GM18951 (cell line): Measurements from ENCODE around the gene IFNL1.
"Not testable (repeated sequence)": the region's sequence is repeated elsewhere in the genome, so short reads cannot be mapped to it uniquely, and the experiment has no call there.

Experiments
- POLR2A ChIP-seq: IDR thresholded peaks from 4 replicates; pipeline ENCODE4 v1.6.1; 2011; ENCODE audit warnings: mild to moderate bottlenecking; ENCODE audit not compliant: insufficient read length, insufficient read depth; ENCODE audit errors: extremely low read depth
- in situ Hi-C: fragments of 300-500 bp; cut with MboI; formaldehyde crosslinking; loops from one replicate; pipeline ENCODE4 v1.12.0; 2022; ENCODE audit warnings: low sequenced_read_pairs, mixed read lengths, inconsistent platforms; ENCODE audit not compliant: unreplicated experiment

The IFNL1 gene

DNA sequence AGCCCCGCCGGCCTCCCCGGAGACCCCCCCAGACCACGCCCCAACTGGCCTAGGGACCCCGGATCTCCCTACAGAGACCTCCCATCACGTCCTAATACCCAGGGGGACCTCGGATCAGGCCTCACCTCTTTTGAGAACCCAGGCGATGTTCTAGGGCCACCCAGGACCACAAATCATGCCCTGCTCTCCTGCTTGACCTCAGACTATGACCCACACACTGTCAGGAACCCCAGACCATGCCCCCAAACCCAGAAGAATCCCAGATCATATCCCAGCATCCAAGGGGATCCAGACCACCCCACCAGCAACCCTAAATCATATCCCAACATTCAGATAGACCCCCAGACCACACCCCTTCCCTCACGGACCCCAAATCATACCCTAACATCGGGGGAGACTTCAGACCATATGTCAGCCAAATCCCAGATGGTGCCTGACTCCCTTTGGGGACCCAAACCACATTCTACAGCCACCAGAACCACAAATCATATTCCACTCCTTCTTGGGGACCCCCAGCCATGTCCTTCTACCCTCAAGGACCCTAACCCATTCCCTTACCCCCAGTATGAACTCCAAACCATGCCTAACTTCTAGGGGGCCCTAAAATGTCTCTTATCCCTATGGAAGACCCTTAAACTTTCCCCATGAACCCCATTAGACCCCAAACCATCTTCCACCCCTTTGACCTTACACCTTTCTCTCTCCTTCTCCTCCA, 25.1 kb downstream of the IFNL1 start:
- no peak for TF ChIP-seq POLR2A
- in situ Hi-C loops: no loop called here

DNA sequence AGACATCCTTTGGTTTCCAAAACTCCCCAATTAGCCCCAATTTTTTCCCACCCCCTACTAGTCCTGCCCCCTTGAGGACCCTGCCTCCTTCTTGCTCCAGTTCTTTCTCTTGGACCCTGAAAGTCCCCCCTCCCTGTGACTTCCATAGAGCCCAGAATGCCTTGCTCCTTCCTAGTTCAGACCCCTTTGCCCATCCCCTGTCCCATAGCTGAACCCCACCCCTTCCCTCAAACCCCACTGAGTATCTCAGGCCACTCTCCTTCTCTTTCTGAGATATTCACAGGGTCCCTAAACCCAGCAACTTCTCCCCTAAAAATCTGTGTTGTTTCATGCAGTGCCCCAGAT, 25.6 kb downstream of the IFNL1 start:
- in situ Hi-C loops: no loop called here
- TF ChIP-seq POLR2A: no peak

DNA sequence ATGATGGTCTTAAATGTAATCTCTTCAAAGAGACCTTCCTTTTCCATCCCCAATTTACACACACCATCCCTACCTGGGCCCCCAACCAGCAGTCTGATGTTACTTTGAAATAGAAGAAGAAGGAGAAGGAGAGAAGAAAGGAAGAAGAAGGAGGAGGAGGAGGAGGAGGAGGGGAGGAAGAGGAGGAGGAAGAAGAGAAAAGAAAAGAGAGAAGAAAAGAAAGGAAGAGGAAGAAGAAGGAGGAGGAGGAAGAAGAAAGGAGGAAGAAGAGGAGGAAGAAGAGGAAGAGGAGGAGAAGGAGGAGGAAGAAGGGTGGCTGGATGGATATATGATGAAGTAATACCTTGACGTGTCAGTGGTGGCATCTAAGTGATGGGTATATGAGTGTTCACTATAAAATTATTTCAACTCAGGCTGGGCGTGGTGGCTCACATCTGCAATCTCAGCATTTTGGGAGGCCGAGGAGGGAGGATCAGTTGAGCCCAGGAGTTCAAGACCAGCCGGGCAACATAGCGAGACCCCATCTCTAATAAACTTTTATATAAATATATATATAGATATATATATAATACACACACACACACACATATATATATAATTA, 28.1 kb downstream of the IFNL1 start:
- in situ Hi-C loops: no loop called here

DNA sequence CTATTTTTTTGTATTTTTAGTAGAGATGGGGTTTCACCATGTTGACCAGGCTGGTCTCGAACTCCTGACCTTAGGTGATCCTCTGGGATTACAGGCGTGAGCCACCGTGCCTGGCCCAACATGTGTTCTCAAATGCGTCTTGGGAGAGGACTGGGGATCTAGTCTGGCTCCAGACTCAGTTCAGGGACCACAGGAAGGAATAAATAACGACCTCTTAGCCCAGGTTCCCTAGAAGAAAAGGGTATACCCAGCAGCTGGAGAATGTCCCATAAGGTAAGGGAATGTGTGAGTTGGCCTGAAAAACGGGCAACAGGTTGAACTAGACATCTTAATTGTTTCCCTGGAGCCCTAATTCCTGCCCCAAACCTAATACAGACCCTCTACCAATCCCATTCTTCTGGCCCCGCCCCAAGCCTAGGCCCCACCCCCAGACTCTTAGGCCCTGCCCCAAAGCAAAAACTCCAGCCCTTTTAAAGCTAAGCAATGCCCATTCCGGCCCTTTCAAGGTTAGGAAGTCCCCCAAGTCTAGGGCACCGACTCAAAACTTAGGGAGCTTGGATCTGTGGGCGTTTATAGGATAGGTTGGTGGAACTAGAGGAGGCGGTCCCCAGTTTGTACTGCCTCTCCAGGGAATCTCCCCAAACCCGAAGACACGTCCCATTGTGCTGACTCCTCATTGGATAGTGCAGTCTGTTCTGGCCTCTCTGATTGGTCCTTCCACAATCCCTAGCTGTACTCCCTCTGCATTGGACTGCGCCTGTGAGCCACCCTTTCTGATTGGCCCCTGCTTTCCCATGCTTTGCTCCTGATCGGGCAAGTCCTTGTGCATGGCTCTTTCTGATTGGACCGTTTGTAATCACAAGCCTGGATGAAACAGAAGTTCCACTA, 29.8 kb downstream of the IFNL1 start:
- in situ Hi-C loops: no loop called here

More for the DNA sequence above, 28.1 kb downstream of the IFNL1 start:
- no peak for TF ChIP-seq POLR2A

DNA sequence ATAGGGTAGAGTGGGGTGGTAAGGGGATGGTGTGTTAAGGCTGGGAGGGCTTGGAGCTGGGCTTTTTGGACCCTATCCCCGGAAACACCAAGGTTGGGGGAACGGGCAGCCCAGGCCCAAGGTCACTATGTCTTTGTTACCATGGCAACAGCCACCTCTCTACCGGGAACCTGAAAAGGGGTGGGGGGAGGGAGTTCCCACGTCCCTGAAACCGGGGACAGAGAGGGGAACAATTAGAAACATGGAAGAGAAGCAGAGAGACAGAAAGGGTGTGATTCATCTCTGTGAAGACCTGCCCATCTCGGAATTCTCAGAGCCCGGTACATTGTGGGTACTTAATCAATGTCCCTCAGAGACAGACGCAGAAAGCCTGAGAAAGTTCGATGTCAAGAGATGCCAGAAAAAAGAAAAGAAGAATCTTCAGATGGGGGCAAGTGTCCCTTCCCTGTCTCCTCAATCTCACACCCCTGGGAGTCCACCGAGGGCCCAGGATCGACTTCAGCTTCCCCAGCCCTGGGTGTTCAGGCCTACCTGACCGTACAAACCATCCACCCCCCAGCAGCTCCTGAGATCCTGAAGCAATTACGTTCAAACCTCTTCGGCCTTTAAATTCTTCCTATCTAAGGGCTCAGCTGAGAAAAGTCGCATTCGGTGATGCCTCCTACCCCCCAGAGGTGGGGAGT, 31.3 kb downstream of the IFNL1 start:
- in situ Hi-C loops: no loop called here

More for the DNA sequence above, 29.8 kb downstream of the IFNL1 start:
- TF ChIP-seq POLR2A: no peak

DNA sequence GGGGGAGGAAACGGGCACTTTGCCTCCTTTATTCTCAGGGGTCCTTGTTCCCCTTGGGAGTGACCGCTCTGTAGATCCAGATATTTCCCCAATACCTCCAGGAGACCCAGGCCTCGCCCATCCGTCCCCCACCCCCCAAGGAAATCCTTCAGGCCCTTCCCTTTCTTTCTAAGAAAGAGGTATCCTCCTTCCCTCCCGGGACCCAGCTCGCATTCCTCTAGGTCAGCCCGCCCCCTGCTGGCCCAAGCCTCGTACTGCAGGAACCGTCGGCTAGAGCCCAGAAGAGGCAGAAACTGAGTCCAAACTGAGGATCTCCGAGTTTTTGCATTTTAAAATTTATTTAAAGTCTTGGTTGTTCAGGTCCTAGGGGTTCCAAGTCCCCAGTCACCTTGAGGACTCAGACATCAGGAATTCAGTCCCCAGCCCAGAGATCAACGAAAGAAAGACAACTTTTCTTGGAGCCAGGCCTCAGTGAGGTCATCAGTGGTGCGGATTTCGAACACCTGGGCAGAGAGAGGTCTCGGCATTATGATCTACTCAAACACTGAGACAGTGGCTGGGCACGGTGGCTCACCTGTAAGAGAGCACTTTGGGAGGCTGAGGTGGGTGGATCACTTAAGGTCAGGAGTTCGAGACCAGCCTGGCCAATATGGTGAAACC, 32.0 kb downstream of the IFNL1 start:
- TF ChIP-seq POLR2A: no peak
- in situ Hi-C loops: no loop called here

More for the DNA sequence above, 31.3 kb downstream of the IFNL1 start:
- no peak for TF ChIP-seq POLR2A

DNA sequence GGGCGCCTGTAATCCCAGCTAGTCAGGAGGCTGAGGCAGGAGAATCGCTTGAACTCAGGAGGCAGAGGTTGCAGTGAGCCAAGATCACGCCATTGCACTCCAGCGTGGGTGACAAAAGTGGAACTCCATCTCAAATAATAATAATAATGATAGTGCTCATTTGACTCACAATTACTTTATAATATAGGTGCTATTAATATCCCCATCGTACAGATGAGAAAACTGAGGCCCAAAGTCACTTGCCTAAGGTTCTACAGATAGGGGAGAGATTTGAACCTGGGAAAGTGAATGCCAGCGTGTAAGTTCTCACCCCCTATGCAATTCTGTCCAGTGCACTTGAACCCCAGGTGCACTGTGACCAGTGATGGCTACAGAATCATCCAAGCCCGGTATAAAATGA, 33.7 kb downstream of the IFNL1 start:
- in situ Hi-C loops: no loop called here

DNA sequence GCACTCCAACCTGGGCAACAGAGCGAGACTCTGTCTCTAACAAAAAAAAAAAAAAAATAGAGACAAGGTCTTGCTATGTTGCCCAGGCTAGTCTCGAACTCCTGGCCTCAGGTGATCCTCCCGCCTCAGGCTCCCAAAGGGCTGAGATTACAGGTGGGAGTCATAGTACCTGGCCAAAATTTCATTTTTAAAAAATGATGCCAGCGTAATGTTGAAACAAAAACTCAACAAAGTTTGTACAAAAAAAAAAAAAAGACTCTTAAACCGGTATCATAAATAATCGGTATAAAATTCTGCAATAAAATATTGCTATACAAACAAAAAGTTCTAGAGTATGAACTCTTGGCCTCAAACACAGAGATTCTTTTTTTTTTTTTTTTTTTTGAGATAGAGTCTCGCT, 36.1 kb downstream of the IFNL1 start:
- in situ Hi-C loops: no loop called here
- no peak for TF ChIP-seq POLR2A

More for the DNA sequence above, 33.7 kb downstream of the IFNL1 start:
- no peak for TF ChIP-seq POLR2A

DNA sequence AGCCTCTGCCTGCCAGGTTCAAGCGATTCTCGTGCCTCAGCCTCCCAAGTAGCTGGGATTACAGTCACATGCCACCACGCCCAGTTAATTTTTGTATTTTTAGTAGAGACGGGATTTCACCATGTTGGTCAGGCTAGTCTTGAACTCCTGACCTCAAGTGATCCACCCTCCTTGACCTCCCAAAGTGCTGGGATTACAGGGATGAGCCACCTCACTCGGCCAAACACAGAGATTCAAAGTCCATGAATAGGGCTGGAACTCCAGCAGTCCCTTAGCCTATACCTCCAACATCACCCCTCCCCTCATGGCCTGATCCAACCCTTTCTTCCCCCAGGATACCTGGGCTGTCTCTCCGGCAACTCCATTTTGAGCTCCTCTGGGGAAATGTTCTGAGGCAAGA, 36.5 kb downstream of the IFNL1 start:
- in situ Hi-C loops: not testable (repeated sequence)

DNA sequence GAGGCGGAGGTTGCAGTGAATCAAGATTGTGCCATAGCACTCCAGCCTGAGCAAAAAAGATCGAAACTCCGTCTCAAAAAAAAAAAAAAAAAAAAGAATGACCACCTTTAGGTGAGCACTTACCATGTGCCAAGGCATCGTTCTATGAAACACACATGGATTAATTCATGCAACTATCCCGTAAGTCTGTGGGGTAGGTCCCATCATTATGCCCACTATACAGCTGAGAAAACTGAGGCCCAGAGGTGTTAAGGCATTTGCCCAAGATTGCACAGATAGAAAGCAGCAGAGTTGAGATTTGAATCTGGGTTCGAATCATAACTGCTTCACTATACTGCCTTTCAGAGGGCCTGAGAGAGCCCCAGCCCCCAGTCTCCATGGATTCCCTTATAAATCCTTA, 37.3 kb downstream of the IFNL1 start:
- no peak for TF ChIP-seq POLR2A
- in situ Hi-C loops: no loop called here

DNA sequence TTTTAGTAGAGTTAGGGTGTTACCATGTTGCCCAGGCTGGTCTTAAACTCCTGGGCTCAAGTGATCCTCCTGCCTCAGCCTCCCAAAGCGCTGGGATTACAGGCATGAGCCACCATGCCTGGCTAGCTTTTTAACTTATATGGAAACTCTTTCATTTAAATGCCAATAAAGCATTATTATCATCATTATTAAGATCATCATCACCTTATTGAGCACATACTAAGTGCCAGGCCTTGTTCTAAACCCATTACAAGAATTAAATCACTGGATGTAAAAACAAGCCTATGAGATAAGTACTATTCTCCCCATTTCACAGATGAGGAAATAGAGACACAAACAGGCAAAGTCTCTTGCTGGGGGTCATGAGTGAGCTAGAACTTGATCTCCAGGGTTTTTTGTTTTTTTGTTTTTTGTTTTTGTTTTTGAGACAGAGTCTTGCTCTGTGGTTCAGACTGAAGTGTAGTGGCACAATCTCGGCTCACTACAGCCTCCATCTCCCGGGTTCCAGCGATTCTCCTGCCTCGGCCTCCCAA, 38.3 kb downstream of the IFNL1 start:
- in situ Hi-C loops: no loop called here
- TF ChIP-seq POLR2A: no peak

DNA sequence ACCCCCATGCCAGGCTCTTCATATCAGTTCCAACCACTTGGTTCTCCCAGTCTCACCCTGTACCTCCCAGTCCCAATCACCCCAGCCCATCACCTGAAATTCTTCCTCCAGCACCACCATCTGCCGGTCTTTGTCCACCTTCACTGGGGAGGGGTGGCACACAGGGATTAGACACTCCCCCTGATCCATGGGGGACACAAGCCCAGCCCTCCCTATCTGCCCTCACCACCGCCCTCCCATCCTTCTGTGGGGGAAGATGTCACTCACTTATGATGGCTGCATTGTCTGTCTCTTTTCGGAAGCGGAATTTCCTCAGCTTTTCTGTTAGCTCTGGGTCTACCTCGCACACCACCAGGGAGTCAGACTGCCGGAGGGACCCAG, 39.0 kb downstream of the IFNL1 start:
- in situ Hi-C loops: no loop called here
- TF ChIP-seq POLR2A: no peak
